ENCODE measurements around the gene ARID1B. TPM values are rescaled to one million over a fixed set of nuclear protein-coding genes. Genes with fewer than 3 reads are reported as not detected.

ARID1B gene
- total RNA-seq, 1 donor from 2014 or later, result 47.3 TPM

- no peak for DNase-seq (ENCODE audit: low read depth)
- no peak overlapping the region for H3K4me3 ChIP-seq (ENCODE audit: low read depth, low read length)
- H3K36me3 ChIP-seq (ENCODE audit: control insufficient read depth, insufficient read depth, low read length), result peaks cover 1% of the 10 kb centered on the region
- H3K27me3 ChIP-seq (ENCODE audit: control insufficient read depth, insufficient read depth, low read length), result no peaks in the 10 kb centered on the region
- TF ChIP-seq CTCF (IDR thresholded peaks at IDR 0.05; ENCODE audit: insufficient read depth, low read length, poor library complexity, severe bottlenecking), result no peak
Observed at GRCh38 chr6:157203312-157203744, 426.1 kb downstream of the ARID1B start.

DNA sequence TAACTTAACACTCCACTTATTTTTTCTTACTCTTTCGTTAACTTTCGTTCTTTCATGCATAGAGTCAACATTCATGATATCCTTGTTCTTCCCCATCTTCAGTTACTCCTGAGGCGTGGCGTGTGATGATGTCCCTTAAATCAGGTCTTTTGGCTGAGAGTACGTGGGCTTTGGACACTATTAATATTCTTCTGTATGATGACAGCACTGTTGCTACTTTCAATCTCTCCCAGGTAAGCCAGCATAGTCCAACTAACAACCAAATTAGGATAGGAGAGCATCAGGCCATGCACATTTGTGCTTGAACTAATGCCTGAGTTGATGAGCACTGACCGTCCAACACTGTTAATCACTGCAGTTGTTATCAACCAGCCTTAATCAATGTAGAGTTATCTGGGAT is 426.6 kb downstream of the ARID1B start:
- DNase-seq (ENCODE audit: low read depth), result no peak
- H3K4me3 ChIP-seq (ENCODE audit: low read depth, low read length), result no peak overlapping the region
- TF ChIP-seq CTCF (IDR thresholded peaks at IDR 0.05; ENCODE audit: insufficient read depth, low read length, poor library complexity, severe bottlenecking), result no peak
- H3K27me3 ChIP-seq (ENCODE audit: control insufficient read depth, insufficient read depth, low read length), result no peaks in the 10 kb centered on the region
- peaks cover 1% of the 10 kb centered on the region for H3K36me3 ChIP-seq (ENCODE audit: control insufficient read depth, insufficient read depth, low read length)

GRCh38 chr6:157205473-157206358 is 428.5 kb downstream of the ARID1B start:
- Histone ChIP-seq H3K36me3 (ENCODE audit: control insufficient read depth, insufficient read depth, low read length) (peaks cover 1% of the 10 kb centered on the region), H3K4me3 (ENCODE audit: low read depth, low read length) (no peak overlapping the region), H3K27me3 (ENCODE audit: control insufficient read depth, insufficient read depth, low read length) (no peaks in the 10 kb centered on the region)
- TF ChIP-seq CTCF (IDR thresholded peaks at IDR 0.05; ENCODE audit: insufficient read depth, low read length, poor library complexity, severe bottlenecking), result no peak
- DNase-seq (ENCODE audit: low read depth), result no peak

GRCh38 chr6:157206359-157206815 is 429.2 kb downstream of the ARID1B start:
- Histone ChIP-seq H3K36me3 (ENCODE audit: control insufficient read depth, insufficient read depth, low read length) (peaks cover 1% of the 10 kb centered on the region), H3K4me3 (ENCODE audit: low read depth, low read length) (no peak overlapping the region), H3K27me3 (ENCODE audit: control insufficient read depth, insufficient read depth, low read length) (no peaks in the 10 kb centered on the region)
- TF ChIP-seq CTCF (IDR thresholded peaks at IDR 0.05; ENCODE audit: insufficient read depth, low read length, poor library complexity, severe bottlenecking), result no peak
- no peak for DNase-seq (ENCODE audit: low read depth)

DNA sequence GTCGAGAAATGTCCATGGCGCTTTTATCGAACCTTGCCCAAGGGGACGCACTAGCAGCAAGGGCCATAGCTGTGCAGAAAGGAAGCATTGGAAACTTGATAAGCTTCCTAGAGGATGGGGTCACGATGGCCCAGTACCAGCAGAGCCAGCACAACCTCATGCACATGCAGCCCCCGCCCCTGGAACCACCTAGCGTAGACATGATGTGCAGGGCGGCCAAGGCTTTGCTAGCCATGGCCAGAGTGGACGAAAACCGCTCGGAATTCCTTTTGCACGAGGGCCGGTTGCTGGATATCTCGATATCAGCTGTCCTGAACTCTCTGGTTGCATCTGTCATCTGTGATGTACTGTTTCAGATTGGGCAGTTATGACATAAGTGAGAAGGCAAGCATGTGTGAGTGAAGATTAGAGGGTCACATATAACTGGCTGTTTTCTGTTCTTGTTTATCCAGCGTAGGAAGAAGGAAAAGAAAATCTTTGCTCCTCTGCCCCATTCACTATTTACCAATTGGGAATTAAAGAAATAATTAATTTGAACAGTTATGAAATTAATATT is 430.4 kb downstream of the ARID1B start:
- H3K36me3 ChIP-seq (ENCODE audit: control insufficient read depth, insufficient read depth, low read length), result peaks cover 1% of the 10 kb centered on the region
- no peak for TF ChIP-seq CTCF (IDR thresholded peaks at IDR 0.05; ENCODE audit: insufficient read depth, low read length, poor library complexity, severe bottlenecking)
- no peaks in the 10 kb centered on the region for H3K27me3 ChIP-seq (ENCODE audit: control insufficient read depth, insufficient read depth, low read length)
- H3K4me3 ChIP-seq (ENCODE audit: low read depth, low read length), result no peak overlapping the region
- no peak for DNase-seq (ENCODE audit: low read depth)
